Mesenteric fat pad (tissue), 1 donor: ENCODE results near the gene NCAM2. TPM values are rescaled to one million over a fixed set of nuclear protein-coding genes. Genes with fewer than 3 reads are reported as not detected.

Experiments
- DNase-seq: peaks from one replicate; pipeline ENCODE4 v3.0.0-alpha.2; 2020; ENCODE audit warnings: low spot score
- total RNA-seq: library from RNA; stranded (reverse); fragmentation: NEBNext Ultra II Directional; extraction: Animal tissue kit (Norgen Biotek cat#: 25700); gene quantifications from one replicate; pipeline ENCODE4 v1.2.1, GENCODE V29; 2021
- donor health status: DM: yes; HTN: yes; CAD: no.

The NCAM2 gene
- total RNA-seq, 1 donor from 2014 or later = 0.93 TPM

GRCh38 chr21:21025742-21026141 is 27.5 kb downstream of the NCAM2 start:
- DNase-seq = no peak

GRCh38 chr21:21028275-21028820 is 30.1 kb downstream of the NCAM2 start:
- no peak for DNase-seq

GRCh38 chr21:21029164-21029563 is 31.0 kb downstream of the NCAM2 start:
- no peak for DNase-seq

GRCh38 chr21:21030311-21030710 is 32.1 kb downstream of the NCAM2 start:
- DNase-seq = no peak

- no peak for DNase-seq
These were observed 35.8 kb downstream of the NCAM2 start for GRCh38 chr21:21034036-21034435.

GRCh38 chr21:21039624-21040170 is 41.5 kb downstream of the NCAM2 start:
- DNase-seq = no peak

- no peak for DNase-seq
These were observed 47.3 kb downstream of the NCAM2 start for GRCh38 chr21:21045518-21045917.

GRCh38 chr21:21046063-21046462 is 47.9 kb downstream of the NCAM2 start:
- DNase-seq = no peak

- DNase-seq = no peak
These were observed 53.2 kb downstream of the NCAM2 start for GRCh38 chr21:21051109-21052055.

GRCh38 chr21:21052672-21053071 is 54.5 kb downstream of the NCAM2 start:
- DNase-seq = no peak

- DNase-seq = no peak
These were observed 59.3 kb downstream of the NCAM2 start for GRCh38 chr21:21057349-21058062.

- no peak for DNase-seq
These were observed 65.6 kb downstream of the NCAM2 start for GRCh38 chr21:21063828-21064227.

GRCh38 chr21:21064353-21064752 is 66.1 kb downstream of the NCAM2 start:
- DNase-seq = no peak

GRCh38 chr21:21067375-21067774 is 69.2 kb downstream of the NCAM2 start:
- no peak for DNase-seq

- DNase-seq = no peak
These were observed 76.1 kb downstream of the NCAM2 start for GRCh38 chr21:21074305-21074704.

- no peak for DNase-seq
These were observed 77.8 kb downstream of the NCAM2 start for GRCh38 chr21:21076051-21076450.

- no peak for DNase-seq
These were observed 78.3 kb downstream of the NCAM2 start for GRCh38 chr21:21076491-21076890.

GRCh38 chr21:21079646-21080045 is 81.4 kb downstream of the NCAM2 start:
- DNase-seq = no peak

GRCh38 chr21:21084179-21084578 is 86.0 kb downstream of the NCAM2 start:
- DNase-seq = no peak

GRCh38 chr21:21085206-21085605 is 87.0 kb downstream of the NCAM2 start:
- no peak for DNase-seq

- no peak for DNase-seq
These were observed 98.7 kb downstream of the NCAM2 start for GRCh38 chr21:21096956-21097355.

- no peak for DNase-seq
These were observed 99.3 kb downstream of the NCAM2 start for GRCh38 chr21:21097466-21097865.
